Measurements from ENCODE around the gene MACIR.

Gene MACIR

GRCh38 chr5:103291606-103292005 lies 33.0 kb downstream of the MACIR start:
- DNase-seq (ENCODE audit: extremely low spot score): no peak
- CTCF ChIA-PET: no interaction called here
- TF ChIP-seq CTCF (IDR thresholded peaks at IDR 0.05; ENCODE audit: control extremely low read depth, extremely low read depth, low read depth, missing control alignments): no peak
- POLR2A ChIA-PET: no interaction called here

- POLR2A ChIA-PET: no interaction called here
Observed at GRCh38 chr5:103293099-103293498, 34.5 kb downstream of the MACIR start.

GRCh38 chr5:103293719-103294118 lies 35.2 kb downstream of the MACIR start:
- ChIA-PET POLR2A (no interaction called here), CTCF (no interaction called here)
- DNase-seq (ENCODE audit: extremely low spot score): no peak
- no peak for TF ChIP-seq CTCF (IDR thresholded peaks at IDR 0.05; ENCODE audit: control extremely low read depth, extremely low read depth, low read depth, missing control alignments)

More at GRCh38 chr5:103293099-103293498, 34.5 kb downstream of the MACIR start:
- no peak for DNase-seq (ENCODE audit: extremely low spot score)
- TF ChIP-seq CTCF (IDR thresholded peaks at IDR 0.05; ENCODE audit: control extremely low read depth, extremely low read depth, low read depth, missing control alignments): no peak
- CTCF ChIA-PET: no interaction called here

- CTCF ChIA-PET: no interaction called here
- no peak for TF ChIP-seq CTCF (IDR thresholded peaks at IDR 0.05; ENCODE audit: control extremely low read depth, extremely low read depth, low read depth, missing control alignments)
- DNase-seq (ENCODE audit: extremely low spot score): no peak
- POLR2A ChIA-PET: no interaction called here
Observed at GRCh38 chr5:103294906-103295305, 36.3 kb downstream of the MACIR start.

- POLR2A ChIA-PET: no interaction called here
- CTCF ChIA-PET: interaction anchor here (1.4 to 2.1 kb wide), 2 partner anchors 63 to 180 kb away, joined by 6 to 7 read pairs; no protein-coding TSS in a partner anchor
- TF ChIP-seq CTCF (IDR thresholded peaks at IDR 0.05; ENCODE audit: control extremely low read depth, extremely low read depth, low read depth, missing control alignments): no peak
- DNase-seq (ENCODE audit: extremely low spot score): no peak
Observed at GRCh38 chr5:103295424-103295823, 36.9 kb downstream of the MACIR start.

GRCh38 chr5:103295871-103296270 lies 37.3 kb downstream of the MACIR start:
- ChIA-PET POLR2A (no interaction called here), CTCF (interaction anchor here (1.4 to 2.1 kb wide), 2 partner anchors 63 to 180 kb away, joined by 6 to 7 read pairs; no protein-coding TSS in a partner anchor)
- no peak for TF ChIP-seq CTCF (IDR thresholded peaks at IDR 0.05; ENCODE audit: control extremely low read depth, extremely low read depth, low read depth, missing control alignments)
- no peak for DNase-seq (ENCODE audit: extremely low spot score)

GRCh38 chr5:103298117-103298516 lies 39.6 kb downstream of the MACIR start:
- POLR2A ChIA-PET: no interaction called here
- CTCF ChIA-PET: interaction anchor here (0.8 kb wide), 1 partner anchor 66 kb away, joined by 3 read pairs; no protein-coding TSS in a partner anchor
- no peak for DNase-seq (ENCODE audit: extremely low spot score)
- TF ChIP-seq CTCF (IDR thresholded peaks at IDR 0.05; ENCODE audit: control extremely low read depth, extremely low read depth, low read depth, missing control alignments): no peak

Measured in GM10248 (cell line).